Measurements from ENCODE around the gene CLPTM1L.
"Not testable (repeated sequence)": the region's sequence is repeated elsewhere in the genome, so short reads cannot be mapped to it uniquely, and the experiment has no call there.

Gene CLPTM1L

GRCh38 chr5:1291611-1292080 lies 53.3 kb downstream of the CLPTM1L start:
- in situ Hi-C loops (cut with HindIII; ENCODE audit: low sequenced_read_pairs), result no loop called here
- no peak overlapping the region for H3K4me3 ChIP-seq (ENCODE audit: low read depth, low read length)
- no peak for DNase-seq (ENCODE audit: low read depth, low spot score)
- TF ChIP-seq CTCF (IDR thresholded peaks at IDR 0.05; ENCODE audit: low read depth, low read length), result no peak

GRCh38 chr5:1290956-1291355 lies 53.9 kb downstream of the CLPTM1L start:
- DNase-seq (ENCODE audit: low read depth, low spot score); H3K4me3 ChIP-seq (ENCODE audit: low read depth, low read length); in situ Hi-C loops (cut with HindIII; ENCODE audit: low sequenced_read_pairs): not testable (repeated sequence)

GRCh38 chr5:1289559-1289958 lies 55.3 kb downstream of the CLPTM1L start:
- DNase-seq (ENCODE audit: low read depth, low spot score); in situ Hi-C loops (cut with HindIII; ENCODE audit: low sequenced_read_pairs): not testable (repeated sequence)

GRCh38 chr5:1288439-1289335 lies 56.2 kb downstream of the CLPTM1L start:
- no peak overlapping the region for H3K4me3 ChIP-seq (ENCODE audit: low read depth, low read length)
- no peak for DNase-seq (ENCODE audit: low read depth, low spot score)
- no peak for TF ChIP-seq CTCF (IDR thresholded peaks at IDR 0.05; ENCODE audit: low read depth, low read length)
- in situ Hi-C loops (cut with HindIII; ENCODE audit: low sequenced_read_pairs), result no loop called here

More at GRCh38 chr5:1289559-1289958, 55.3 kb downstream of the CLPTM1L start:
- not testable (repeated sequence) for H3K4me3 ChIP-seq (ENCODE audit: low read depth, low read length)

- no peak overlapping the region for H3K4me3 ChIP-seq (ENCODE audit: low read depth, low read length)
- no peak for DNase-seq (ENCODE audit: low read depth, low spot score)
- in situ Hi-C loops (cut with HindIII; ENCODE audit: low sequenced_read_pairs), result no loop called here
- no peak for TF ChIP-seq CTCF (IDR thresholded peaks at IDR 0.05; ENCODE audit: low read depth, low read length)
Observed at GRCh38 chr5:1285883-1286291, 59.0 kb downstream of the CLPTM1L start.

- in situ Hi-C loops (cut with HindIII; ENCODE audit: low sequenced_read_pairs), result no loop called here
- no peak for TF ChIP-seq CTCF (IDR thresholded peaks at IDR 0.05; ENCODE audit: low read depth, low read length)
- no peak for DNase-seq (ENCODE audit: low read depth, low spot score)
- H3K4me3 ChIP-seq (ENCODE audit: low read depth, low read length), result no peak overlapping the region
Observed at GRCh38 chr5:1285141-1285540, 59.8 kb downstream of the CLPTM1L start.

- H3K4me3 ChIP-seq (ENCODE audit: low read depth, low read length); DNase-seq (ENCODE audit: low read depth, low spot score); in situ Hi-C loops (cut with HindIII; ENCODE audit: low sequenced_read_pairs): not testable (repeated sequence)
Observed at GRCh38 chr5:1284336-1284970, 60.4 kb downstream of the CLPTM1L start.

GRCh38 chr5:1283729-1284041 lies 61.2 kb downstream of the CLPTM1L start:
- DNase-seq (ENCODE audit: low read depth, low spot score); H3K4me3 ChIP-seq (ENCODE audit: low read depth, low read length); in situ Hi-C loops (cut with HindIII; ENCODE audit: low sequenced_read_pairs): not testable (repeated sequence)

- DNase-seq (ENCODE audit: low read depth, low spot score); in situ Hi-C loops (cut with HindIII; ENCODE audit: low sequenced_read_pairs); H3K4me3 ChIP-seq (ENCODE audit: low read depth, low read length): not testable (repeated sequence)
Observed at GRCh38 chr5:1282993-1283728, 61.7 kb downstream of the CLPTM1L start.
